Uterus (tissue), 4 donors: ENCODE results near the gene FOXS1. TPM values are rescaled to one million over a fixed set of nuclear protein-coding genes. Genes with fewer than 3 reads are reported as not detected.

Source experiments
- DNase-seq, 2 donors: peaks; one replicate each; pipeline ENCODE4 v3.0.0-alpha.2; 2019 to 2020
- H3K27ac ChIP-seq, 2 donors: fragments of 200-600 bp; sonication (generic); 1 replicate in 1 of 2; 2 replicates in 1 of 2; pipeline ENCODE4 v1.5.1; 2016 to 2018
- H3K27me3 ChIP-seq, 2 donors: fragments of 200-600 bp; sonication (generic); one replicate each; pipeline ENCODE4 v1.5.1; 2018 to 2019; ENCODE audit warnings: control low read depth in 1 of 2
- H3K36me3 ChIP-seq, 2 donors: fragments of 200-600 bp; sonication (generic); one replicate each; pipeline ENCODE4 v1.5.1; 2019; ENCODE audit warnings: control low read depth in 1 of 2
- H3K4me1 ChIP-seq, 2 donors: fragments of 200-600 bp; sonication (generic); one replicate each; pipeline ENCODE4 v1.5.1; 2018 to 2019; ENCODE audit warnings: control low read depth in 1 of 2
- H3K4me3 ChIP-seq, 2 donors: fragments of 200-600 bp; sonication (generic); 1 replicate in 1 of 2; 2 replicates in 1 of 2; pipeline ENCODE4 v1.5.1; 2018 to 2019; ENCODE audit warnings: mild to moderate bottlenecking in 1 of 2
- H3K9me3 ChIP-seq, 2 donors: fragments of 200-600 bp; sonication (generic); one replicate each; pipeline ENCODE4 v1.5.1; 2019; ENCODE audit warnings: control low read depth in 1 of 2
- POLR2A ChIP-seq, 2 donors: fragments of 450-650 bp; IDR thresholded peaks; one replicate each; pipeline ENCODE4 v1.6.1; 2016; ENCODE audit warnings: antibody characterized with exemption in 2 of 2, mild to moderate bottlenecking in 1 of 2, moderate library complexity in 1 of 2
- intact Hi-C: fragments of 100-400 bp; cut with DNase I; formaldehyde crosslinking; loops from one replicate; pipeline ENCODE4 v1.15.1; 2023; ENCODE audit warnings: low total_unique reads
- total RNA-seq, 4 donors: library from RNA; depleted of rRNA in 3 of 4; stranded (reverse); fragments of >200 nt in 3 of 4; gene quantifications; one replicate each; pipeline versions ENCODE4 v1.1.0 to v1.2.4, GENCODE V29; 2014 to 2023
- TF ChIP-seq, protein P1 (sequence below), 4 experiments: fragments of 200-600 bp in 2 of 4; fragments of 450-650 bp in 2 of 4; sonication (generic) in 2 of 4; IDR thresholded peaks; one replicate each; pipeline ENCODE4 v1.5.1; 2016 to 2019; ENCODE audit warnings: antibody characterized with exemption in 4 of 4, mild to moderate bottlenecking in 2 of 4, moderate library complexity in 1 of 4
- donor health status: DM: yes; HTN: yes; CAD: no.

Gene FOXS1
- total RNA-seq, 4 donors from 2014 or later = 5.4 to 6.2 TPM; not detected in 2

DNA sequence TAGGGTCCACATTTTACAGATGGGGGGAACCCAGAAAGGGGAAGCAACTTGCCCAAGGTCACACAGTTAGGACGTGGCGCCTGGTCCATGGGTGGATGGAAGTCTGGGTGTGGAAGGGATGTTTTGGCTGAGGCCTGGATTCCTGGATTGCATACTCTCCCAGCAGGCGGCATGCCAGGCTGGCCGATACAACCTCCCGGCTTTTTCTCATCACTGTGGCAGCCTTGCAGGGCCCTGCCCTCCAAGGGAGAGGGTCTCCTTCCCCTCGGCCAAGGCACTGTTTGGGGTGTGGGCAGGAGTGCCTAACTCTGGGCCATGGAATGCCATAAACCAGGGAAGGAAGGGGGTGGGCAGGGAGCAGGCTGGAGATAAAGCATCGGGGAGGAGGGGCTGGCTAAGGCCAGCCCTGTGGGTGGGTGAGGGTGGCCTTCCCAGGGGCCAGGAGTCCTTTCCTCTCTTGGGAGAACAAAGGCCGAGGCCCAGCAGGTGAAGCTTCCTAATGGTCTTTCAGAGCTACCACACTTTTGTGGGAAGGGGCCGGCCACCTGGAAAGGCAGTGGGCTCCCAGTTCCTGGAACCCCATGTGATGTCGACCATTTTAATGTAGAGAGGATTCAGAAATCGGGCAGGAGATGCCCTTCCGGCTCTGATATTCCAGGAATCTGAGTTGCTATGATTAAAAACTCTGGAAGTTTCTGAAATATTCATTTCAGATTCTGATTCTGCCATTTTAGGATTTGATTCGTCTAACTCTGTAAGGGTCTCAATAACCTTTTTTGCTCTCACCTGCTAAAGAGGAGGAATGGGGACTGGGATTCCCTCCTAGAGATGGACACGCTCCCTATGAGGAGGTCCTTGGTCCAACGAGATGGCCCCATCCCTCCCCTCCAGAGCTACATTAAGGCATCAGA lies 4.2 kb downstream of the FOXS1 start:
- Histone ChIP-seq H3K4me1 (peaks cover 0 to 18% of the 10 kb centered on the region in 2 donors), H3K36me3 (no peaks in the 10 kb centered on the region), H3K27ac (peak overlapping the region; percentile 78 to 81), H3K27me3 (no peaks in the 10 kb centered on the region), H3K4me3 (no peak overlapping the region), H3K9me3 (no peaks in the 10 kb centered on the region)
- intact Hi-C loops = loop anchor here (10.0 kb wide), 1 partner anchor 114 kb away; the partner anchor contains the start of gene PDRG1
- no peak for TF ChIP-seq POLR2A (IDR thresholded peaks at IDR 0.05)
- TF ChIP-seq, protein P1, sequence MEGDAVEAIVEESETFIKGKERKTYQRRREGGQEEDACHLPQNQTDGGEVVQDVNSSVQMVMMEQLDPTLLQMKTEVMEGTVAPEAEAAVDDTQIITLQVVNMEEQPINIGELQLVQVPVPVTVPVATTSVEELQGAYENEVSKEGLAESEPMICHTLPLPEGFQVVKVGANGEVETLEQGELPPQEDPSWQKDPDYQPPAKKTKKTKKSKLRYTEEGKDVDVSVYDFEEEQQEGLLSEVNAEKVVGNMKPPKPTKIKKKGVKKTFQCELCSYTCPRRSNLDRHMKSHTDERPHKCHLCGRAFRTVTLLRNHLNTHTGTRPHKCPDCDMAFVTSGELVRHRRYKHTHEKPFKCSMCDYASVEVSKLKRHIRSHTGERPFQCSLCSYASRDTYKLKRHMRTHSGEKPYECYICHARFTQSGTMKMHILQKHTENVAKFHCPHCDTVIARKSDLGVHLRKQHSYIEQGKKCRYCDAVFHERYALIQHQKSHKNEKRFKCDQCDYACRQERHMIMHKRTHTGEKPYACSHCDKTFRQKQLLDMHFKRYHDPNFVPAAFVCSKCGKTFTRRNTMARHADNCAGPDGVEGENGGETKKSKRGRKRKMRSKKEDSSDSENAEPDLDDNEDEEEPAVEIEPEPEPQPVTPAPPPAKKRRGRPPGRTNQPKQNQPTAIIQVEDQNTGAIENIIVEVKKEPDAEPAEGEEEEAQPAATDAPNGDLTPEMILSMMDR (IDR thresholded peaks at IDR 0.05) = no peak
- DNase-seq = no peak

DNA sequence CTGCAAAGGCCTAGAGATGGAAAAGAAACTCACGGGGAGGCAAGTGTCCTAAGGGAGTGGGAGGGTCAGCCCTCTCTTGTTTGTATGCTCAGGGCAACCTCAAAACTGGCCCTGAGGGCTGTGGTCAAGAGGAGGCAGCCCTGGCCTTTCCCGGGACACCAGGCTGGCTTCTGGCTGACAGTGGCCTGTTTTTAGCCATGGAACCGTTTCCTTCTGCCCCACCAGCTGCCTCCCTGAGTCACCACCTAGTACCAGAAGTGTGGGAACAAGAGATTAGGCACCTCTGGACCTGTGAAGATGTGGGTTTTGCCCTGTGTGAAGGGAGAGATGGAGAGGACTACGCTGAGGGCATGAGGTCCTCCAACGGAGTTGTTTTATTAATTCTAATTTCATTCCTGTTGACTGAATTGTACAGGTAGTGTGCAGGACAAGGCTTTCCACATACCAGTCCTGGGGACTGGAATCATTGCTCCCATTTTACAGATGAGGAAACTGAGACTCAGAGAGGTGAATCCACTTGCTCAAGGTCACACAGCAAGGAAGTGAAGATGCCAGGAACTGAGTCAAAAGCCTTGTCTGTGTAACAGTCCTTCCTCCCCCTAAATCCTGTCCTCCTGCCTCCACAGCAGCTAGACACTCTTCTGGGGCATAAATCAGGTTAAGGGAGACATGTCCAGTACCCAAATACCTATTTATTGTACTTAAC lies 5.5 kb downstream of the FOXS1 start:
- no peak for DNase-seq
- peaks cover 0 to 18% of the 10 kb centered on the region in 2 donors for H3K4me1 ChIP-seq
- intact Hi-C loops = loop anchor here (10.0 kb wide), 1 partner anchor 115 kb away; the partner anchor contains the start of gene PDRG1

DNA sequence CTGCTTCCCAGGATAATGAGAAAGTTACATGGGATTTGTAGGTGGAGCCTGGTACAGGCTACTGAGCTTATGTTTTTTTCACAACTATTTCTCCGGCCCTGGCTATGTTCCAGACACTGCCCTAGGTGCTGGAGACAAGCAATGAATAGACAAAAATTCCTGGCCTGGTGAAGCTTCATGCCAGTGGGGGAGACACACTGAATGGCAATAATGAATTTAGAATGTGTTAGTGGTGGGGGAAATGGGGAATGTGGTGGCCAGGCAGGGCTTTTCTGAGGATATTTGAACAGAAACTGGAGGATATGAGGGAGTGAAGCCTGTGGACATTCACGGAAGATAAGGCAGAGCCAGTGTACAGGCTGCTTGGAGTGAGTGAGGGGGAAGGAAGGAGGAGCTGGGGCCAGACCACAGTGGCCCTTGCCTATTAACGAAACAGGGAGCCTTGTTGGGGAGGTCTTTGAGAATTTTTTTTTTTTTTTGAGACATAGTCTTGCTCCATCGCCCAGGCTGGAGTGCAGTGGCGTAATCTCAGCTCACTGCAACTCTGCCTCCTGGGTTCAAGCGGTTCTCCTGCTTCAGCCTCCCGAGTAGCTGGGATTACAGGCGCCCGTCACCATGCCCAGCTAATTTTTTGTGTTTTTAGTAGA lies 6.6 kb downstream of the FOXS1 start:
- TF ChIP-seq POLR2A (IDR thresholded peaks at IDR 0.05) = no peak
- TF ChIP-seq, protein P1 (IDR thresholded peaks at IDR 0.05) = no peak
- intact Hi-C loops = no loop called here
- Histone ChIP-seq H3K27me3 (no peaks in the 10 kb centered on the region), H3K27ac (peak overlapping the region in 1 of 2 donors; percentile 27), H3K4me1 (peaks cover 0 to 18% of the 10 kb centered on the region in 2 donors), H3K4me3 (no peak overlapping the region), H3K9me3 (no peaks in the 10 kb centered on the region), H3K36me3 (no peaks in the 10 kb centered on the region)
- no peak for DNase-seq

More for the DNA sequence above, 5.5 kb downstream of the FOXS1 start:
- Histone ChIP-seq H3K27me3 (no peaks in the 10 kb centered on the region), H3K4me3 (no peak overlapping the region), H3K36me3 (no peaks in the 10 kb centered on the region), H3K9me3 (no peaks in the 10 kb centered on the region), H3K27ac (no peak overlapping the region)
- TF ChIP-seq POLR2A (IDR thresholded peaks at IDR 0.05) = no peak
- TF ChIP-seq, protein P1 (IDR thresholded peaks at IDR 0.05) = no peak

DNA sequence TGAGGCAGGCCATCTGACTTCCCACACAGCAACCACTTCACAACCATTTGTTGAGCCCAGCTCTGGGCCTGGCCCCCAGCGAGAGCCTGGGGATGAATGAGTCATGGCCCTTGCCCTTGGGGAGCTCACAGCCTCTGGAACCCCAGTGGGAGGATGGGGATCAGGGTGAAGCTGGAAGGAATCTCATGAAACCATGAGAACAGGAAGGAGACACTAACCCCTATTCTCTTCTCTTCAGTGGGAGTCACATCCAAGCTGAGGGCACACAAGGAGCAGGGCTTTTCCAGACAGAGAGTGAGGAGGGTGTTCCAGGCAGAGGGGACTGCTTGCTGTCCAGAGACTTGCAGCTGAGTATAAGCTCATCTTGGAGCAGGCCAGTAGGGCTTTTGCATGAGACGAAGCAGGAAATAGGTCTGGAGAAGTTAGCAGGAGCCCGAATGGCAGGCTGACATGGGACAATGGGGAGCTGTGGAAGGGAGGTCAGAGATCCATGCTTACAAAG lies 7.5 kb downstream of the FOXS1 start:
- Histone ChIP-seq H3K36me3 (no peaks in the 10 kb centered on the region), H3K4me3 (no peak overlapping the region), H3K27me3 (no peaks in the 10 kb centered on the region), H3K27ac (peak overlapping the region in 1 of 2 donors; percentile 27), H3K9me3 (no peaks in the 10 kb centered on the region), H3K4me1 (peaks cover 0 to 14% of the 10 kb centered on the region in 2 donors)
- TF ChIP-seq, protein P1 (IDR thresholded peaks at IDR 0.05) = no peak
- no peak for TF ChIP-seq POLR2A (IDR thresholded peaks at IDR 0.05)
- intact Hi-C loops = no loop called here
- no peak for DNase-seq
